SKM-1 treated with dmso at 0.1 percent for 144 hours (cell line): ENCODE data around the gene MINDY4.
A peak's percentile ranks its signal among the peaks of the same experiment; 100 is the strongest.
"Not testable (repeated sequence)": the region's sequence is repeated elsewhere in the genome, so short reads cannot be mapped to it uniquely, and the experiment has no call there.

Experiments
- DNase-seq: peaks from one replicate; lab custom pipeline; 2025; ENCODE audit not compliant: unreplicated experiment; lab: John Stamatoyannopoulos, UW

MINDY4 gene

DNA sequence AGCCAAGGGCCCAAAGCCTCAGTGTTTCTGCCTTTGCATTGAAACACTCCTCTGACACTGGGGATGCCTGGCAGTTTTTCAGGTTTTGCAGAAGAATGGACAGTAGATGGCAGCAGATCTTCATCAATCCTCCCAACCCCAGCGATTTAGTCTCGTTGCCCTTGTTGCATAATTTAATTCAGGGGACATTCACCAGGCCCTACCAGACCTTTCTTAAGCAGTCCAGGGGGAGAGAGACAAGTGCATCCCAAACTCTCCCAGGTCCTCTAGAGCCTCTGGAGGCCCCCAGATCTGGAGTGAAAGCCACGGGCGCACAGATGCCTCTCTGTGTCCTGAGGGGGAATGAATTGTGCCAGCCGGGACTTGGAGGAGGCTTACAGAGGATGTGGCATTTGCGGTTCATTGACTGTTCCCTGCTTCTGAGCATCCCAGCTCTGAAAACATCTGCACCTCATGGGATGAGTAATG is 29.6 kb downstream of the MINDY4 start:
- DNase-seq, result peak; percentile 68

DNA sequence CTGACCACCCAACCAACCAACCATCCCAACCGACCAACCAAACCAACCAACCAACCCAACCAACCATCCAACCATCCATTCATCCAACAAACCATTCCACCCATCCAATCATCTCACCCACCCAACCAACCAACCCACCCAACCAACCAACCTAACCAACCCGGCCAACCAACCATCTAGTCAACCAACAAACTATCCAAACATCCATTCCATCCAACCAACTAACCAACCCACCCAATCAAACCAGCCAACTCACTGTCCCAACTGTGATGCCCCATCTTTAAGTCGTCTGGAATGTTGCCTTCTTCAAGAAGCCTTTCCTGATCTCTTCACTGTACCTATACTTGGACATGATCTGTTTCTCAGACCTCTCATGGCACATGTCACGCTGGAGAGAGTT is 31.6 kb downstream of the MINDY4 start:
- DNase-seq, result no peak

DNA sequence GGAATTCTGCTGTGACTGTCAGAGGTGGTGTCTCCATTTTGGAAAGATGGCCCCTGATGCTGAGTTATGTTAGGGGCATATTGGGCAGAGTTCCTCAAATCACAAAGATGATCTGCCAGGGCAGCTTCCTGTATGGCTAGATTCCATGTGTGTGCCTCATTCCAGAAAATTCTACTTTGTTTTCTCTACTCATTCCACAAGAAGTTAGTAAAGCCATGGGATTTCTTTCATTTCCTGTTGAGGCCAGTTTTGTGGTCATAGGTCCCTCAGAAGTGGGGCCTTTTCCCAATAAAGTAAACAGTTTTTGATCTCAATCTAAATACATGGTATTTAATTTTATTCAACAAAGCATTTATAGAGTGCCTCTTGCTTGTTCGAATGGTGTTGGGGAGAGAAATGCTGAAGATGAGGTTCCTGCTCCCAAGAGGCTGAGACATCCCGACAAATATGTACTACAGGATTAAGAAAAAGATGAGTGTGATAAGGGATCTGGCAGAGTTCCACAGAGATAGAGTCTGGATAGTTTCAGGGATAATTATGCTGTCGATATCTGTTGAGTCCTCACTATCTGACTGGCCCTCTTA is 33.0 kb downstream of the MINDY4 start:
- no peak for DNase-seq

DNA sequence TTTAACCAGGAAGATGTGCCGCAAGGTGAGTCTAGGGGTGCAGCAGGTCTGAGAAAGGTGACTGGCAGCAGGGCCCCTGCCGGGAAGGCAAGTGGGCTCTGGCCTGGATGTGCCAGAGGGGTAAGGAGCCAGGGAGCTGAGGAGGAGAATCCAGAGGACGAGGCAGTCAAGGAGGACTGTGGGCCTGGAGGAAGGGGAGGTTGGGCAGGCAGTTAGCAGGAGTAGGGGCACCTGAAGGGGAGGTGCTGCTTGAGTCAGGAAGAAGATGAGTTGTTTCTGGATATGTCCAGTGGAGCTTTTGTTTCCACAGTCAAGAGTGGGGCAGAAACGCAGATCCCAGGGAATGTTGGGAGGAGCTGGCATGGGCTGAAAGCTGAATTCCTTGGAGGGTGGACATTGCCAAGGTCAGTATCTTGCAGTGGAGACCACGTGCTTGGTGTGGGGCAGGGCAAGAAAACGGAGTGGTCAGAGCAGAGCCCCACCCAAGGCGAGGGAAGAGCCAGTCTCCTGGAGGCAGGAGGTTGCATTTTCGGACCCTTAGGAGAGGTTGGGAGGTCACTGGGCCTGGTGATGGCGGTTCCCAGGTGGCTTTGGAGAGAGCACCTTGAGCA is 34.0 kb downstream of the MINDY4 start:
- no peak for DNase-seq

DNA sequence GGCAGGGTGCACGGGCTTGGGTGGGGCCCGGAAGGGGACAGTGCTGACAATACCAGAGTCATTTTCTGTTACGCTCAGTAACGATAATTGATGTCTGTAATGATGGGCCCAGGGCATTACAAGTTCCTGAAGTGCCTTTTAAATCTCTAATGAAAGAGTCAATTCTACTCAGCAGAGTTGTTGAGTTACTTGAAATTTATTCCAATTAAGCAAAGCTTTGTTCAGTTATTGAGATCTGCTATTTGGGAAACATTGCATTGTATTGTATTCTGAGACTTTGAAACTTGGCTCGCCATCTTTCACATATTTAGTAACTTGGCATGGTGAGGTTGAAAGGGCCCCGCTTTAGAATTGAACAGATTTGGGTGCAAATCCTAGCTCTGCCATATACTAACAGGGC is 34.7 kb downstream of the MINDY4 start:
- no peak for DNase-seq

DNA sequence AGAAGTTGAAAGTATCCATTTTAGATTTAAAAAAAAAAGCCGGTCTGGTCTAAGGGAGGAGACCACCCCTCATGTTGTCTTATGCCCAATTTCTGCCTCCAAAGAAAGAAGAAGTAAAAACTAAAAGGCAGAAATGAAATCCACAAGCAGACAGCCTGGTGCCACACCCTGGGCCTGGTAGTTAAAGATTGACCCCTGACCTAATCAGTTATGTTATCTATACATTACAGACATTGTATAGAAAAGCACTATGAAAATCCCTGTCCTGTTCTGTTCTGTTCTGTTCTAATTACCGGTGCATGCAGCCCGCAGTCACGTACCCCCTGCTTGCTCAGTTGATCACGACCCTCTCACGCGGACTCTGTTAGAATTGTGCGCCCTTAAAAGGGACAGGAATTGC is 36.3 kb downstream of the MINDY4 start:
- DNase-seq, result not testable (repeated sequence)

DNA sequence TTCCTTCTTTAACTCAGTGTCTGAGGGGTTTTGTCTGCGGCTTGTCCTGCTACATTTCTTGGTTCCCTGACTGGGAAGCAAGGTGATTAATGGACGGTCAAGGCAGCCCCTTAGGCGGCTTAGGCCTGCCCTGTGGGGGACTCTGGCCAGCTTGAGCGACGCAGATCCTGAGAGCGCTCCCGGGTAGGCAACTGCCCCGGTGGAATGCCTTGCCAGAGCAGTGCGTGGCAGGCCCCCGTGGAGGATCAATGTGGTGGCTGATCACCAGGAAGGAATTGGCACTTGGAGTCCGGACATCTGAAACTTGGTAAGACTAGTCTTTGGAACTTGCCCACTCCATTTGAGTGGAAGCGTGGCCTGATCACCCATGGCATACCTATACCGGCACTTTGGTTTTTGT is 36.7 kb downstream of the MINDY4 start:
- DNase-seq, result not testable (repeated sequence)

DNA sequence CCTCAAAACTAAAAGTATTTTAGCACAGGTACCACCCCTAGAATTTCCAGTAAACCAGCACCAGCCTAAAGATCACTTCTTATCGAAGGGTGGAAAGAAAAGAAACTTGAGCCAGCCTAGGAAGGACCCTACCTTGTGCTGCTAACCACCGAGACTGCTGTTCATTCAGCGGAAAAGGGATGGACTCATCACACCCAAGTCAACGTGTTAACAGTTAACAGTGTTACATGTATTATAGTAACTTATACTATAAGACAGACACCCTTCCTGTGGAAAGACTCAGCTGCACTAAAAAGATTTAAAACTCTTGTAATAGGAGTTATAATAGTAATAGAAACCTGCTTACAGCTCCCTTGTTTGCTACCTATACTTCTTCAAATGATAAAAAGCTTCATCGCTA is 39.8 kb downstream of the MINDY4 start:
- no peak for DNase-seq

DNA sequence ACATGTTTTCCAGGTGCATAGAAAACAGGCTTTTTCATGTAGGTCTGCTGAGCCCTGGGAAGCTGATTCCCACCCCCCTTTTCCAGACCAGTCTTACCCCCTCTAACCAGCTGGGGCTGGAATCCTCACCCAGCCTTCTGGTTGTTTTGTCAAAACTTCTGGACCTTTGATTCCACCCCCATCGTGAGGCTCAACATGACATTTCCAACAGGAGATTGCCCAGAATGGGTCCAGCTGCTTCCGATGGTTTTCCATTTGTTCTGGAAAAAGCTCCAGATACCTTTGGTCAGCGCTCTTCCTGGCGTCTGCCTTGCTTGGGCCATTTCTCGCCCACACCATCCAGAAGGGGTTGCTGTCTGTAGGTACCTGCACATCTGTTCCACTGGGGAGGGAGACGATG is 41.5 kb downstream of the MINDY4 start:
- no peak for DNase-seq

DNA sequence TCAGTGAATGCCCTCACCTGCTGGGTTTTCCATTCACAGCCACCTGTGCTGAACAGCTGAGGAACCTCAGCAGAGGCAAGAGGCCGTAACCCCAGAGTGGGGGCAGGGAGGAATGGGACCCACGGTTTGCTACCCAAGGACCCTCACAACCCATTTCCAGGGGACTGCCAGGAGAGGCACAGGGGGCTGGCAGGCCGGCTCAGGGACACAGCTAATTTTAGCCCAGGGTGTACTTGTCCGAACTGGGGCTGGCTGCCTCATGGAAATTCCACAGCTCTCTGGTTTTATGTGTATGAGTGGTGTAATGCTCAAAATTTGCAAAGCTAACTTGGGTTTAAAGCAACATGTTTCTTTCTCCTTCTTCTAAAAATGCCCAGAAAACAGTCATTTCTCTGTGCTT is 42.2 kb downstream of the MINDY4 start:
- DNase-seq, result no peak

DNA sequence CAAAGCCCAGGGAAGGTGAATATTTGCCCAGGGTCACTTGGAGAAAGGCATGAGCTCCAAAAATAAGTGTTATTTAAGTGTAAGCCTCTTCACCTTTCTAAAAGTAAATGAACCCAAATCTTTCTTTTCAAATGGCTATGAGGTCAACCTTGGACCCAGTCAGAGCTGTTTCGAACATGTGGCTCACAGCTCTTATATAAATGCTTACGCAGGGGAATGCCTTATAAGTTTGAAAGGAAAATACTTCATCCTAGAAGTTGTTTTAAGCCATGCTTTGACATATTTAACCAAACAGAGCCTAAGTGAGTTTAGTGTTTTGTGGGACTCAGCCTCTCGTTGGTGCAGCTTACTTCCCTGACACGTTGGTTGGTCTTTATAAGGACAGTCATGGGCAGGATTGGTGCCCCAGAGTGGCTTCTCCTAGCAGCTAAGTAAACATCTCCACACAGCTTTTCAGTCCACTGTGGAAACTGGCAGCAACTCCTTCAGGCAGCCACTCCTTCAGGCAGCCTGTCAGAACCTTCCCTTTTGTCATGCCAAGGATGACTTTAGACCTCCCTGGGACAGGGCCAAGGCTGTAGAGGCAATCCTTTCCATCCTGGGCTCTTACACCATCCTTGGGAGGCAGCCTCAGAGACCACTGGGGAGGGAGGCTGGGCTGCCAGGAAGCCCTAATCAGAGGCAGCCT is 43.6 kb downstream of the MINDY4 start:
- no peak for DNase-seq

DNA sequence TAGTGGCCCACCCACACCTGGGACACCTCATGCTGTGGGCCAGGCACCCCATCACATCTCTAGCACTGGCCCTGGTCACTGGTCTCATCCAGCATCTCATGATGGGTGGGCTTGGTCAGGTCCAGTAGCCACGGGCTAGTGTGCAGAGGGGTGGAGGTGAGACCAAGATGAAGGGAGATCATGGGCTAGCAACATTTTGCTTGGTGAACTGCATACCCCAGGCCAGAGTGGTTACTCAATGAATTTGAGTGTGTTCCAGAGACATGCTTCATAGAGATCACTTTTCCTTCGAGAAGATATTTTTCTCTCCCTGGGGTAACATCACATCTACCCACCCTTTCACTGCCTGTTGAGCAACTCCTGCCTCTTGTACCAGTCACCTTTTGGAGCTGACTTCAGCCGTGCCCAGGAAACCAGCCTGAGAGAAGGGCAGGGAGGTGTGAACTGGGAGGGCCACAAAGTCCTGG is 44.2 kb downstream of the MINDY4 start:
- DNase-seq, result no peak

DNA sequence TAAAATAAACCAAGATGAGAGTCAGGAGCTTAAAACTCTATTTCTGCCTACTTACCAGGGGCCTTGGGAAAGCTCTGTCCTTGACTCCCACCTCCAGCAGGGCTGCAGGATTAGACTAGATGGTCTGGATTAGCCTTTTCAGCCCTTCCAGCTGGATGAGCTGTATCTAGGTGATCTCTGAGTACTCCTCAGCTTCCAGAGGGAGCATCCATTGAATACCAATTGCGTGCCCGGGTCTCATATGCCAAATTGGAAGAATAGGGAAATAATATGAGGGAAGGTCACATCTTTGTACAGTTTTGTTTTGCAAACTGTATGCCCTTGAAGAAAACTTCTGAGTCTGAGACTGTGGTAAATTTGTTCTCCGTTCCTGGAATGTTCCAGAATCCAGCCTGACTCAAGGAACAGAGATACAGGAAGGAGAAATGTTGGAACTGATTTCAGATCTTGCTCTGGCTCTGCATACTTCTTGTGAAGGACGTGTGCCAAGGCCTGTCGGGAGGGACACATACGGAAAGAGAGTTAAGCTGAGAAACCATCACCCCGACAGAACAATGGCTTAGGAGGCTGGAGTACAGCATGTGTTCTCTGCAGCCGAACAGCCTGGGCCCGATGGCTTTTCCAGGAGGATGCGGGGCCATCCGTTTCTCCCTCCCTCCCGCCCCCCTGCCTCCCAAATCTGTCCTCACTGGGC is 44.9 kb downstream of the MINDY4 start:
- no peak for DNase-seq

DNA sequence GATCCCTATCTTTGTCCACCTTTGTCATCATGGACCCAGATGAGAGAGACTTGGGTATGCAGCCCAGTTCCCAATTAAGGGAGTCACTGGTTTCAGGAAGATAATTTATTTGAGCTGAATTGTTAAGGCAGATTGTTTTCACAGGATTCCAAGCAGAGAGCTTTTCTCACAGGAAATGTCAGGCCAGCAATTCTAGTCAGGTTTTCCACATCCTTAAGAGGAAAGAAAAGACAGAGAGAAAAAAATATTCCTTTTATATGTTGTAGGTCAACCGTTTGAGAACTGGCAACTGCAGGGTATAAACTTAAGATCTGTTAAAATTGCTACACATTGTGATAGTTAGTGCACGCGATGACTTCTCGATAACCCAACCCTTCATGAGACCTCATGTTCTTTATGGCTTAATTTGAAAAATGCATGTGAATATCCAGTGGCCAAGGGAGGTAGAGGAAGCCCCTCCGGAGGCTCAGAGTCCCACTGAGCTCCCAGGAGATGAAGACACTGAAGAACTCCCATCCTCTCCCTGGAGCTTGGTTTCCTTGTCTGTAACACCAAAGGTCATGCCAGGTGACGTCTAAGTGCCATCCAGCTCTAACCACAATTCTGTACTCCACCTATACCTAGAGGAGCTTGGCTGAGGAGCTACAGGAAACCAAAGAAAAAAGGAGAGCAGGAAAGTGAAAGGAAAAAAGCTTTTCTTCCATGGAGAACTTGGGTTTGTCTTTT is 45.6 kb downstream of the MINDY4 start:
- no peak for DNase-seq

DNA sequence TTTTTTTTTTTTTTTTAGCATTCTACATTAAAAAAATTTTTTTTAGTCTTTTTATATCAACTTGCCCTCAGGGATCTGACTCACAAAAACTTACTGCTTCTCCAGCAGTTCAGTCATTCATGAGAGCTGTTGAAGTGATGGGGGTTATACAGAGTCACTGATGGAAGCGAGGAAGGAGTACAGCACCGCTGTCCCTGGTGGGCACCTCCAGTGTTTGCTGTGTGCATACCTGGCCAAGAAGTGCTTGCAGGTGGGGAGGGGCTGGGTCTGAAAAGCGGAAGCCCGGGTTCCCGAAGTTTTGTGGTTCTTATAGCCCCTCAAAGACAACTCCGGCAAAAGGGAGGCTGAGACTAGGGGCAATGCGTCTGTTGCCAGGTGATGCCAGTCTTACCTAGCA is 46.2 kb downstream of the MINDY4 start:
- DNase-seq, result no peak

DNA sequence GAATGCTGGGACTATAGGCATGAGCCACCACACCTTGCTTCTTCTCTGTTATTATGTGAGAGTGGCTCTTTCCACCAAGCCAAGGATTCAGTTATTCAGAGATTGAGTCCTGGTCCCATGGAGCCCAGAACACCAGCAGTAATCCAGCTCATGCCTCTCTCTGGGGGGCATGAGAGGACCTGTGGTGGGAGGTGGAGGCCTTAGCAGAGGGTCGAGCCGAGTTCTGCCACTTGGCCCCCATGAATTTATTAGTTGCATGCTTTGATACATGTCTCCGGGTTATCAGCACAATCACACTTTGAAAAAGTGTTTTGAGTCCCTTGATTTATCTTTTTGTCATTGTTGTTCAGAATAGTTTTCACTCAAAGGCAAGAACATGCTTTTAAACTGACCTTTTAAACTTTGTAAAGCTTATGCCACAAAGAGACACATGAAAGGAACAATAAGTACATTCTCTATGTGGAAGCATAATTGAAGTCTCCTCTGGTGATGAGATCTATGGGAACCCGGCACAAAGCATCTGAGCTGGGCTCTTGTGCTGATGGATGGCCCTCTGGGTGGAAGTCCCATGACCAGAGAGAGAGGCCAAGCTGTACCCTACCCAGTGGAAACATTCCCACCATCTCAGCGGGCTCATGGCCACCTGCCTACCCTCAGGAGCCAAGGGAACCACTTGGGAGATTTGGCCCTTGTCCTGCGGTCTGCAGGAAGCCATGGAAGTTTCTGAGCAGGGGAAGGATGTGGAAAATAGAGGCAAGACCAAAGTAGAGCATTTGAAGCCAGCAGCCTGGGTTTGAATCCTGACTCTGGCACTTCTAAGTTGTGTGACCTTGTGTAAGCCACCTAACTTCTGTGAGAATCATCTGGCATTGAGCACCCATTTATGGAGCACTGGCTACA is 53.9 kb downstream of the MINDY4 start:
- no peak for DNase-seq

DNA sequence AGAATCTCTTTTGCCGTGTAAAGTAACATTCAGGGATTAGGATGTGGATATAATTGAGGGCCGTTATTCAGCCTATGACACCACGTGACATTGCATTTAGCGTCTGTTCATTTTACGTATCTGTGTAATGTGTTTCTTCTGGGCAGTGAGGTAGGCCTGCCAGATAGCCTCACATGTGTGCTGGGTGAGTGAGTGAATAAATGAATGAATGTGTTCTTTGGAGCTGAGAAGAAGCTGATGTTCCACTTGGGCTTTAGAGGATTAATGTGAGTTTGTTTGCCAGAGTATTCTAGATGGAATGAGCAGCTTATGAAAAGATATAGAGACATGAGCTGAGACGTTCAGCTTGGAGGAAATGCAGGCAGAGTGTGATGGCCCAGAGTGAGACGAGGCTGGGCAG is 55.0 kb downstream of the MINDY4 start:
- DNase-seq, result no peak

DNA sequence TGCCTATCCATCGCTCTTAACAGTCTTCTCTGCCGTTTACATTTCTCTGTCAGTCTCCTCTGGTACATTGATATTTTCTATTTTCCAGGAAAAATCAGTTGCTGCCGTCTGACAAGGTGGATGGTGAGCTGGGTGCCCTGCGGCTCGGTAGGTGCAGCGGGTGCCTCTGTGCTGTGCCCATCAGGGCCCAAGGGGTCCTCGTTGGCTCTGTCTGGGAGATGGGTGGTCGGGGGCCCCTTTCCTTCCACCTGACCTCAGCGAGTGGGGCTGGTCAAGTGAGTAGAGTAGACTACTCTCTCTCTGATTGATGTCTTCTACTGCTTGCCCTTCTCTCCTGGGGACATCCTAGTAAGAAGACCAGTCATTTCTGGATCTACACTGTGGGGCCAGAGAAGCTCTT is 57.4 kb downstream of the MINDY4 start:
- no peak for DNase-seq

DNA sequence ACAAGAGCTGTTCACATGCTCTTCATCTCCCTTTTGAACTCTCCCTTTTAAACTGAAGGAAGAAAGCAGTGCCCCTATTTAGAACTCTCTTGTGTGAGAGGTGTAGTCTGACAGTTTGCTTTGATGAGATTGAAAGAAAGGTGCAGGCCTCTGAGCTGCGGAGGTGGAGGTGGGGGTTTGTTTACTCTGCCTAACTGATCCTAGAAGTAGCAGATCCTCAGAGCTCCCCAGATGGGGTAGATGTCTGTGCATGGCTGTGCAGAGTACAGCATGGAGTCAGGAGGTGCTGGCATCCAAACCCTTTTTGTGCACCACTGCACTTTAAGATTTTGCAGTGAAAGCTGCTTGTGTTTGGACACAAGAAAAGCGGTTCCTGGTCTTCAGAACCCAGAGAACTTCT is 58.3 kb downstream of the MINDY4 start:
- no peak for DNase-seq

DNA sequence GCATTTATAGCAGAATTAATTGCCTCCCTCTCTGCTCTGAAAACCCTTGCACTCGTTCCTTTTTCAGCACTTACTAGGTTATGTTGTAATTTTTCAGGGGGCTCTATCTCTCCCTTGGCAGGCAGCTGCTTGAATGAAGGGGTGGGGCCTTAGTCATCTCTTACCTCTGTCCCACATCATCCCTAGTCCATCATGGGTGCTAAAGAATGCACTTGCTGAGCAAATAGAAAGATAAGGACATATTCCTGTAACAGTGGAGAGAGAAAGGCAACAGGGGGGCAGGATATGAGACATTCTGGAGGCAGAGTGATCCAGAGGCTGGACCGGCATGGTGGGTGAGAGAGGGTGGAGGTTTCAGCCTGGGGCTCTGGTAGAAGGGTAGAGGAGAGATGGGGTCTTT is 60.0 kb downstream of the MINDY4 start:
- no peak for DNase-seq
